Stimulated activated CD8-positive, alpha-beta memory T cell treated with anti-CD3 and anti-CD28 coated beads, Interleukin-7, amount 100 ng/mL, for 4 hours (primary cell): ENCODE data around the gene UBXN1.
"Not testable (repeated sequence)": the region's sequence is repeated elsewhere in the genome, so short reads cannot be mapped to it uniquely, and the experiment has no call there.

Experiments
- DNase-seq, 2 donors: peaks; one replicate each; pipeline ENCODE4 v3.0.0-alpha.2; 2020; ENCODE audit warnings: low read depth in 2 of 2

UBXN1 gene

GRCh38 chr11:62671608-62672389 lies 7.1 kb downstream of the UBXN1 start, which contains the start of the genes LBHD1 and UQCC3:
TSS of gene LBHD1 (minus strand) at chr11:62672267. CDS start at chr11:62670031, 2,236 bp downstream.
TSS of gene UQCC3 (plus strand) at chr11:62671673. CDS start at chr11:62671746, 73 bp downstream.
- DNase-seq: peak; percentile 63 to 71

GRCh38 chr11:62671236-62671607 lies 7.7 kb downstream of the UBXN1 start:
- peak in 1 of 2 donors; percentile 13 for DNase-seq

DNA sequence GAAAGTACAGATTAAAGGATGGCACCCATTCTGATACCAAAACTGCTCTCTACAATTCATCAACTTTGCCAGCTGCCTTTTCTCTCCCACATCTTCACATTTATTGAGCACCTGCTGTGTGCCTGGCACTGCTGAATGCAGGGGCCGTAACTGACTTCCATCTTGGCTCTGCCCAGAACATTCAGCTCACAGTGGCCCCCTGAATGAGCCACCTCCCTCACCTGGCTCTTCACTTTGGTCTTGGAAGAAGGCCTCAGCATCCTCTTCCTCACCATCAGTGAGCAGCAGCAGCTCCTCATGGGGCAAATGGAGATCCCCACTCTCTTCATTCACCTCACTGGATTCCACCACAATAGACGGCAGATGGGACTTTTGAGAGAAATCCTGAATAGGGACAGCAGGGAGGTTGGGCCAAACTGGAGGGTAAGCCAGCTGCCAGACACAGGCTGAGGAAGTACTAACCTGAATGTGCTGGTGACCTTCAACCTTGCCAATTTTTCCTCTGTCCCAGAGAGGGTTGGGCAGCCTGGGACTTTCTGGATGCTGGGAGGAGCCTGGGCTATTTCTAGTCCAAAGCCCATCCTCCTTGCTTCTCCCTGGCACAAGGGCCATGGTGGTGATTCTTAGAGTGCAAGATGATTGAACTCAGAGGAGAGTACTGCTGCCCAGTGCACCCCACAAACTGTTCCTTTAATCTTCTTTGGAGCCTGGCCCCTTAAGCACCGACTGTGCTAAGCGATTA lies 9.3 kb downstream of the UBXN1 start:
- DNase-seq: no peak

DNA sequence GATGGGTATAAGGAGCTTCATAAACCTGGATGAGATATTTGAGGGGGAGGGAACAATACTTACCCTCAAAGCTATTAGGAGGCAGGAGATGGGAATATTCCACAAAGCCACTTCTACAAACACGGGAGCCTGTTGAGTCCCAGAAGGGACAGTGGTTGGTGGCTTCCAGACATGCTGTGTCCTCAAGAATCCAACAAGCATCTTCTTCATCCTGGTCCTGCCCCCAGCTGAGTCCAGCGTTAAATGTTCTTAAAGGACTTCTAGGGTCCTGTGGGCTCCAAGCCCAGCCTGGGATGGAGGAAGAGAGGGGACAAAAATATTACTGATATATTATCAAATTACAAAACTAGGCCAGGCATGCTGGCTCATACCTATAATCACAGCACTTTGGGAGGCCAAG lies 11.4 kb downstream of the UBXN1 start:
- DNase-seq: no peak

DNA sequence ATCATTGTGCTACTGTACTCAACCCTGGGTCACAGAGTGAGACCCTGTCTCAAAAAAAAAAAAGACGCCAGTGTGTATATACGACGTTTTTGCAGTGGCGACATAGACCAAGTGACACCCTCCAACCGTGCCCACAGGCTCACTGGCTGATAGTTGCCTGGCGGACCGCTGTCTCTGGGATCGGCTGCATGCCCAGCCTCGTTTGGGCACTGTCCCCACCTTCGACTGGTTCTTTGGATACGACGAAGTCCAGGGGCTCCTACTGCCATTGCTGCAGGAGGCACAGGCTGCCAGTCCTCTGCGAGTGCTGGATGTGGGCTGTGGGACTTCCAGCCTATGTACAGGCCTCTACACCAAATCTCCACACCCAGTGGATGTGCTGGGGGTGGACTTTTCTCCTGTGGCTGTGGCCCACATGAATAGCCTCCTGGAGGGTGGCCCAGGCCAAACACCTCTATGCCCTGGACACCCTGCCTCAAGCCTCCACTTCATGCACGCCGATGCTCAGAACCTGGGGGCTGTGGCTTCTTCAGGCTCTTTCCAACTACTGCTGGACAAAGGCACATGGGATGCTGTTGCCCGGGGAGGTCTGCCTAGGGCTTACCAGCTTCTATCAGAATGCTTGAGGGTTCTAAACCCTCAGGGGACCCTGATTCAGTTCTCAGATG lies 12.5 kb downstream of the UBXN1 start:
- DNase-seq: no peak

DNA sequence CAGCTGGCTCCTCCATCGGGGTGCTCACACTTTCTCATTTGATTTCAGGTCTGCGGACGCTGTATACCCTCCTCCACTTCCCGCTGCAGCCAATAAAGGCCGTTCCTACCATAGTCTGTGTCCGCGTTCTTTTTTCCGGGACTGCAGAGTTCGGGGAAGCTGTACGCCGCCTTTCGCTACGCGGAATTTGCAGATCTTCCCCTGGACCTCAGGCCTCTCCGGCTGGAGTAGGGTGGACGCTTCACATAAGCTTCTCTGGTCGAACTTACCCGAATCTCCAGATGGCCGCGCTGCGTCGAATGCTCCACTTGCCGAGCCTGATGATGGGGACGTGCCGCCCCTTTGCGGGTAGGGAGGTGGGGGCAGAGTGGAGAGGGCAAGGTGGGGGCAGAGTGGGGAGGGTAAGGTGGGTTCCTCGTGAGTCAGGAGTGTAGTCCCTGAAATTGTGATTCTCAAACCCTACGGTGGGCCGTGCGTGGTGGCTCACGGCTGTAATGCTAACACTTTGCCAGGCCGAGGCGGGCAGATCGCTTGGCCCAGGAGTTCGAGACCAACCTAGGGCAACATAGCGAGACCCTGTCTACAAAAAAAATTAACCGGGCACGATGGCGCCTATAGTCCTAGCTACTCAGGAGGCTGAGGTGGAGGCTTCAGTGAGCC lies 13.1 kb downstream of the UBXN1 start:
- DNase-seq: peak; percentile 68 to 78

DNA sequence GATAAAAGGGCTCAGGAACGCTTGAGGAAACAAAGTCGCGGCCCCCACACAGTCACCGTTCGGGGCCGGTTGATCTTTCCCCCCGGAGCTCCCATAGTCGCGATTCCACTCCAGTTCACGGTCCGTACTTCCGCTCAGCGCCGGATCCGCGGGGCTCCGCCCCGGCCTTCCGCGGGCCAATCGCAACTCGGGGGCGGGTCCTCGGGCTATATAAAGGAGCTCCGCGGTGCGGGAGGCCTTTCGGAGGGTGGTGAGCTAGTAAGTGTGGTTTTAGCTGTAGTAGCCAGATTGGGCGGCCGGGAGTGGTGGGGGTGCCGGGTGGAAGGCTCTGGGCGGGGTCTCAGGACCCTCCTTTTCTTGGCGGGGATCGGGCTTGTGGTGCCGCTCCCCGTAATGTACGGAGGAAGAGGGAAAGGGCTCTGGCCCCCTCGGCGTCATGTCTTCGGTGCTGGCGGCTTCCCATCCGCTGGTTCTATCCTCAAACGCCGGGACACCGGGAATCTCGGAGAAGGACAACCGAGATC lies 13.7 kb downstream of the UBXN1 start, which contains the start of the genes C11orf98 and CSKMT:
C11orf98 (minus strand) TSS at position 136 of the 524 bp plus-strand sequence; CDS start at position 95, 41 bp downstream.
CSKMT (plus strand) TSS at position 238 of the 524 bp plus-strand sequence. CDS start 568 bp downstream, outside the sequence.
- DNase-seq: peak; percentile 92 to 93

- DNase-seq: peak in 1 of 2 donors; percentile 29
These were observed 14.3 kb downstream of the UBXN1 start for GRCh38 chr11:62664405-62665074.

DNA sequence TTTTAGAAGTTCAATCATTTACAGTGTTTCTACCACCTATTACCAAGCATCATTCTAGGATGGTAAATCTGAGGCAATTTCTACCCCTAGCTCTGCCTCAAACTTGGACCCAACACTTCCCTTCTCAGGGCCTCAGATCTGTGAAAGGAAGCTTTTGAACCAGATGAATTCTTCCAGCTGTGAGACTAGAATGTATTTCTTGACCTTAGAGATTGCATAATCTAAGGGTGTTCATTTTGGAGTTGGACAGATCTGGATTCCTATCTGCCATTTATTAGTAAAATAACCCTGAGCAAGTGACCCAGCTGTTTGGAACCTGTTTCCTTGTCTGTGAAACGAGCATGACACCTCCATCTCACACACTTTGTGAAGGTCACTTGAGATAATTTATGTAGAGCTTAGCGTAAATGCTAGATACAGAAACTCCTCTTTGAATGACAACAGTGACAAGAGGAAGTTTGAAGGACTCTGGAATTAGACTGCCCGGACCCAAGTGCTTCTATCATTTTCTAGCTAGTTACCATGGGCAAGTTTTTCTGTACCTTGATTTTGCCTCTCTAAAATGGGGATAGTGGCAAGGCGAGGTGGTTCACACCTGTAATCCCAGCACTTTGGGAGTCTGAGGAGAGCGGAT lies 22.0 kb downstream of the UBXN1 start:
- DNase-seq: no peak

- no peak for DNase-seq
These were observed 24.6 kb downstream of the UBXN1 start for GRCh38 chr11:62654297-62654696.

GRCh38 chr11:62652161-62653006 lies 26.5 kb downstream of the UBXN1 start:
- DNase-seq: no peak

GRCh38 chr11:62650283-62650682 lies 28.6 kb downstream of the UBXN1 start:
- not testable (repeated sequence) for DNase-seq

GRCh38 chr11:62649486-62649885 lies 29.4 kb downstream of the UBXN1 start:
- no peak for DNase-seq

GRCh38 chr11:62648967-62649364 lies 29.9 kb downstream of the UBXN1 start:
- no peak for DNase-seq

DNA sequence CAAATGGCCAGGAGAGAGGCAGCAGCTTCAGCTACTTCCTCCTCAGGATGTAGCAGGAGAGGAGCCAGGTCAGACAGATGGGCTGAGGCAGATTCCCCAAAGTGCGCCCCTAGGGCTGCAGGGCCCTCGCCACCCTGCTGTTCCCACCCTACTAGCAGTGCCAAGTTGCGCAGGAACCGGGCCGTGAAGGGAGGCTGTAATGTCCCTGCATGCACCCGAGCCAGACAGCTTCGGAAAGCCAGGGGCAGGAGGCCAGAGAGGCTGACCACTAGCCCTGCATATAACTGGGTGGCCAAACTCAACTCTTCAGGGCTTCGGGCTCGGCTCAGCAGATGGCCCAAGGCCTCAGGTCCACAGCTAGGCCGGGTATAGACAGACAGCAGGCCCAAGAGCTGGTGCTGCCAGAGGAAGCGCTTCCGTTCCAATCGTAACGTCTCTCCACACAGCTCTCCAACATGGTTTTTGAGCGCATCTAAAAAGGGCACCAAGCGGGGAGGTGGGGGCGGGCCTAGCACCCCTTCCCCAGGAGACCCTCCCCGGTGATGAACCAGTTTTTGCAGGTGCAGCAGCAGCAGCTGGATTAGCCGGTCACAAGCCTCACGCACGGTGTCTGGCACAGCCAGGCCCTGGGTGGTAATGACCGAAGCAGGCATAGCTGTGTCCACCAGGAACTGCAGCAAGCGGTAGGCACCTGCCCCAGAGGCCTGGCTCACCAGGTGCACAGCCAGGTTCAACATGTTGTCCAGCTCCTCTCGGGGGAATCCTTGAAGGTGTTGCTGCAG lies 30.5 kb downstream of the UBXN1 start:
- DNase-seq: no peak

- DNase-seq: no peak
These were observed 31.3 kb downstream of the UBXN1 start for GRCh38 chr11:62647609-62648005.

DNA sequence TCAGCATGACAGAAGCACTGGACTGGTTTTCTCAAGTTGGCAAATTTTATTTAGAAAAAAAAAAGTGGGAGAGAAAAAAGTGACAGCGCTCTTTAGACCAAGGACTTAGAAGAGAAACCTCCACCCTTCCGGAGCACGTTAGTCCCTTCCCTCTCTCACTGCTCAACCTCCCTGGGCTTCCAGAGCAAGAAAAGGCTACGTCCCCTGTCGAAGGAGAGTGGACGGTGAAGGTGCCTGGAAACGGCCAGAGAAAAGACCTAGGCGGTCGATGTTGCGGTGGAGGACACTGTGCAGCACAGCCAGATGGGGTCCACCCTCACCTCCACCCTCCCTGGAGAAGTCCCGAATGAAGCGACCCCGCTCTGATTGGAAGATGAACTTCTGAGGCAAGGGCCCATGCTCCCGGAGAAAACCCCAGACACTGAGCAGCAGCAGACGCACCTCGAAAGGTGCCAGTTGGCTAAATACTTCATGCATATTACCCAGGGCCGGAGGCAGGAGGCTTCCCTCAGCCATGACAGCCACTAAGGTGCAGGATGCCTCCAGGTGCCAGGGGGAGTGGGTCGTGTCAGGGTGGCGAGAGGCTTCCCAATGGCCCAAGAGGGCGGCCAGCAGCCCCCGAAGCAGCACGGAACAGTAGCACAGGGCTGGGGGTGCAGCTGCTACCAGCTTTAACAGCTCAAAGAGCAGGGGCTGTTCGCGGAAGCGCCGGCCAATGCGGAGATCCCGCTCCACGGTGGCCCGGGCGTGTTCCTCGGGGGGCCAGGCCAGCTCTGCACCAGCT lies 31.9 kb downstream of the UBXN1 start:
- DNase-seq: no peak
